Ovary (tissue), 3 donors: Measurements from ENCODE around the gene SNX10.

Source experiments
- CTCF ChIP-seq, 3 donors: fragments of 450-650 bp in 2 of 3; fragments of 200-600 bp in 1 of 3; IDR thresholded peaks; one replicate each; pipeline versions ENCODE4 v1.5.1 to v1.8.0; 2016 to 2022; ENCODE audit warnings: antibody characterized with exemption in 3 of 3, mild to moderate bottlenecking in 1 of 3
- EP300 ChIP-seq: sonication (generic); formaldehyde crosslinking; IDR thresholded peaks from one replicate; pipeline ENCODE4 v1.6.1; 2017; ENCODE audit warnings: antibody characterized with exemption
- POLR2A ChIP-seq: fragments of 450-650 bp; IDR thresholded peaks from one replicate; pipeline ENCODE4 v1.6.1; 2017; ENCODE audit warnings: antibody characterized with exemption, mild to moderate bottlenecking, moderate library complexity
- donor health status: DM: no; HTN: no; CAD: no.

DNA sequence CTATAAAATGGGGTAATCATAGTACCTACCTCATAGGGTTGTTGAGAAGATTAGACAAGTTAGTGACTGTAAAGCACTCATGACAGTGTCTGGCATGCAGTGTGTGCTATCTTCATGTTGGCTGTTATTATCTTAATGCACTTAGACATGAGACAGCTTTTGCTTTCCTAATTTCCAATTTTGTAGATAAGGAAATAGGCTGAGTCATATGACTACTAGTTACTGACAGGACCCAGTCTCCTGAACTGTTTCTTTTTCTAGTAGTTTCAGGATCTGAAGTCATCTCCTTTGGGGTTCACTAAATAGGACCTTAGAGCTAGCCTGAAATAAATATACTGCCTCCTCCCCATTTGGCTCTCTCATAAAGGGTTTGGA, 74.2 kb downstream of the SNX10 start:
- TF ChIP-seq CTCF (IDR thresholded peaks at IDR 0.05), result no peak
- TF ChIP-seq POLR2A, result no peak
- no peak for TF ChIP-seq EP300
